Measurements from ENCODE around the gene ZNF813.

ZNF813 gene

GRCh38 chr19:53536225-53536548, 68.7 kb downstream of the ZNF813 start:
- Histone ChIP-seq H3K36me3 (ENCODE audit: control insufficient read depth in 5 of 5, insufficient read depth in 5 of 5, low read length in 5 of 5) (peaks cover 0 to 13% (median 3%) of the 10 kb centered on the region in 5 donors), H3K4me3 (ENCODE audit: low read depth in 1 of 5, low read length in 5 of 5) (no peak overlapping the region), H3K4me1 (ENCODE audit: control insufficient read depth in 5 of 5, insufficient read depth in 5 of 5, low read length in 5 of 5) (peaks cover 0 to 21% (median 9%) of the 10 kb centered on the region in 5 donors), H3K9me3 (ENCODE audit: control insufficient read depth in 5 of 5, low read length in 5 of 5) (no peaks in the 10 kb centered on the region), H3K9ac (ENCODE audit: low read length in 5 of 5) (no peak overlapping the region), H3K27me3 (ENCODE audit: control insufficient read depth in 5 of 5, insufficient read depth in 4 of 5, low read length in 5 of 5) (no peaks in the 10 kb centered on the region), H3K27ac (ENCODE audit: low read depth, low read length) (no peak overlapping the region)

GRCh38 chr19:53537121-53537520, 69.6 kb downstream of the ZNF813 start:
- Histone ChIP-seq H3K27me3 (ENCODE audit: control insufficient read depth in 5 of 5, insufficient read depth in 4 of 5, low read length in 5 of 5) (no peaks in the 10 kb centered on the region), H3K4me1 (ENCODE audit: control insufficient read depth in 5 of 5, insufficient read depth in 5 of 5, low read length in 5 of 5) (peaks cover 0 to 21% (median 9%) of the 10 kb centered on the region in 5 donors), H3K27ac (ENCODE audit: low read depth, low read length) (peak overlapping the region; percentile 30), H3K4me3 (ENCODE audit: low read depth in 1 of 5, low read length in 5 of 5) (peak overlapping the region; percentile 64 to 93 (median 81)), H3K9ac (ENCODE audit: low read length in 5 of 5) (peak overlapping the region in 4 of 5 donors; percentile 12 to 86 (median 61)), H3K36me3 (ENCODE audit: control insufficient read depth in 5 of 5, insufficient read depth in 5 of 5, low read length in 5 of 5) (peaks cover 0 to 22% (median 6%) of the 10 kb centered on the region in 5 donors), H3K9me3 (ENCODE audit: control insufficient read depth in 5 of 5, low read length in 5 of 5) (no peaks in the 10 kb centered on the region)

GRCh38 chr19:53537521-53538377, 70.2 kb downstream of the ZNF813 start, which contains the start of gene ZNF331:
Gene ZNF331 (plus strand): TSS chr19:53538145. CDS start chr19:53569377, 31,232 bp downstream.
- Histone ChIP-seq H3K27me3 (ENCODE audit: control insufficient read depth in 5 of 5, insufficient read depth in 4 of 5, low read length in 5 of 5) (no peaks in the 10 kb centered on the region), H3K4me1 (ENCODE audit: control insufficient read depth in 5 of 5, insufficient read depth in 5 of 5, low read length in 5 of 5) (peaks cover 0 to 21% (median 9%) of the 10 kb centered on the region in 5 donors), H3K27ac (ENCODE audit: low read depth, low read length) (peak within 1 kb of the TSS; percentile 57), H3K9me3 (ENCODE audit: control insufficient read depth in 5 of 5, low read length in 5 of 5) (no peaks in the 10 kb centered on the region), H3K9ac (ENCODE audit: low read length in 5 of 5) (peak within 1 kb of the TSS in 4 of 5 donors; percentile 68 to 86 (median 78)), H3K4me3 (ENCODE audit: low read depth in 1 of 5, low read length in 5 of 5) (peak within 1 kb of the TSS; percentile 65 to 93 (median 88)), H3K36me3 (ENCODE audit: control insufficient read depth in 5 of 5, insufficient read depth in 5 of 5, low read length in 5 of 5) (peaks cover 0 to 23% (median 6%) of the 10 kb centered on the region in 5 donors)

GRCh38 chr19:53538378-53539109, 71.0 kb downstream of the ZNF813 start:
- Histone ChIP-seq H3K27ac (ENCODE audit: low read depth, low read length) (peak overlapping the region; percentile 57), H3K36me3 (ENCODE audit: control insufficient read depth in 5 of 5, insufficient read depth in 5 of 5, low read length in 5 of 5) (peaks cover 0 to 23% (median 6%) of the 10 kb centered on the region in 5 donors), H3K27me3 (ENCODE audit: control insufficient read depth in 5 of 5, insufficient read depth in 4 of 5, low read length in 5 of 5) (no peaks in the 10 kb centered on the region), H3K4me1 (ENCODE audit: control insufficient read depth in 5 of 5, insufficient read depth in 5 of 5, low read length in 5 of 5) (peaks cover 0 to 21% (median 9%) of the 10 kb centered on the region in 5 donors), H3K4me3 (ENCODE audit: low read depth in 1 of 5, low read length in 5 of 5) (peak overlapping the region; percentile 65 to 93 (median 88)), H3K9me3 (ENCODE audit: control insufficient read depth in 5 of 5, low read length in 5 of 5) (no peaks in the 10 kb centered on the region), H3K9ac (ENCODE audit: low read length in 5 of 5) (peak overlapping the region in 4 of 5 donors; percentile 68 to 86 (median 78))

GRCh38 chr19:53540091-53540490, 72.6 kb downstream of the ZNF813 start:
- Histone ChIP-seq H3K36me3 (ENCODE audit: control insufficient read depth in 5 of 5, insufficient read depth in 5 of 5, low read length in 5 of 5) (peaks cover 0 to 23% (median 6%) of the 10 kb centered on the region in 5 donors), H3K27ac (ENCODE audit: low read depth, low read length) (no peak overlapping the region), H3K27me3 (ENCODE audit: control insufficient read depth in 5 of 5, insufficient read depth in 4 of 5, low read length in 5 of 5) (no peaks in the 10 kb centered on the region), H3K9me3 (ENCODE audit: control insufficient read depth in 5 of 5, low read length in 5 of 5) (no peaks in the 10 kb centered on the region), H3K9ac (ENCODE audit: low read length in 5 of 5) (no peak overlapping the region), H3K4me1 (ENCODE audit: control insufficient read depth in 5 of 5, insufficient read depth in 5 of 5, low read length in 5 of 5) (peaks cover 0 to 21% (median 9%) of the 10 kb centered on the region in 5 donors), H3K4me3 (ENCODE audit: low read depth in 1 of 5, low read length in 5 of 5) (no peak overlapping the region)

GRCh38 chr19:53541971-53542370, 74.4 kb downstream of the ZNF813 start:
- Histone ChIP-seq H3K27me3 (ENCODE audit: control insufficient read depth in 5 of 5, insufficient read depth in 4 of 5, low read length in 5 of 5) (no peaks in the 10 kb centered on the region), H3K27ac (ENCODE audit: low read depth, low read length) (no peak overlapping the region), H3K9me3 (ENCODE audit: control insufficient read depth in 5 of 5, low read length in 5 of 5) (no peaks in the 10 kb centered on the region), H3K4me3 (ENCODE audit: low read depth in 1 of 5, low read length in 5 of 5) (no peak overlapping the region), H3K36me3 (ENCODE audit: control insufficient read depth in 5 of 5, insufficient read depth in 5 of 5, low read length in 5 of 5) (peaks cover 0 to 26% (median 10%) of the 10 kb centered on the region in 5 donors), H3K4me1 (ENCODE audit: control insufficient read depth in 5 of 5, insufficient read depth in 5 of 5, low read length in 5 of 5) (peaks cover 0 to 25% (median 16%) of the 10 kb centered on the region in 5 donors), H3K9ac (ENCODE audit: low read length in 5 of 5) (no peak overlapping the region)

- H3K36me3 ChIP-seq (ENCODE audit: control insufficient read depth in 5 of 5, insufficient read depth in 5 of 5, low read length in 5 of 5): peaks cover 0 to 17% (median 7%) of the 10 kb centered on the region in 5 donors
- H3K9me3 ChIP-seq (ENCODE audit: control insufficient read depth in 5 of 5, low read length in 5 of 5): no peaks in the 10 kb centered on the region
- H3K27ac ChIP-seq (ENCODE audit: low read depth, low read length): no peak overlapping the region
- H3K4me1 ChIP-seq (ENCODE audit: control insufficient read depth in 5 of 5, insufficient read depth in 5 of 5, low read length in 5 of 5): peaks cover 2 to 20% (median 14%) of the 10 kb centered on the region in 5 donors
- no peak overlapping the region for H3K9ac ChIP-seq (ENCODE audit: low read length in 5 of 5)
- no peak overlapping the region for H3K4me3 ChIP-seq (ENCODE audit: low read depth in 1 of 5, low read length in 5 of 5)
- no peaks in the 10 kb centered on the region for H3K27me3 ChIP-seq (ENCODE audit: control insufficient read depth in 5 of 5, insufficient read depth in 4 of 5, low read length in 5 of 5)
Measured at GRCh38 chr19:53545271-53546065, 77.9 kb downstream of the ZNF813 start.

Measured in subcutaneous abdominal adipose tissue (tissue), 5 donors.